ENCODE data around the gene CCDC106.

Gene CCDC106

GRCh38 chr19:55668603-55669348 lies 20.8 kb downstream of the CCDC106 start:
- CTCF ChIA-PET = interaction anchor here (0.7 to 1.9 kb wide), 3 partner anchors 9 to 244 kb away, joined by 3 to 4 read pairs (median 4); no protein-coding TSS in a partner anchor
- TF ChIP-seq CTCF (IDR thresholded peaks at IDR 0.05; ENCODE audit: insufficient read depth, low read length, missing control alignments) = no peak
- DNase-seq (ENCODE audit: low read depth, low spot score) = no peak
- no peak overlapping the region for H3K4me3 ChIP-seq (ENCODE audit: low read depth, low read length)
- POLR2A ChIA-PET = no interaction called here

- no peak for DNase-seq (ENCODE audit: low read depth, low spot score)
- H3K4me3 ChIP-seq (ENCODE audit: low read depth, low read length) = no peak overlapping the region
Observed at GRCh38 chr19:55669418-55670279, 21.6 kb downstream of the CCDC106 start.

GRCh38 chr19:55670280-55671053 lies 22.5 kb downstream of the CCDC106 start:
- H3K4me3 ChIP-seq (ENCODE audit: low read depth, low read length) = no peak overlapping the region
- POLR2A ChIA-PET = interaction anchor here (1.5 kb wide), 1 partner anchor 16 kb away, joined by 7 read pairs; the partner anchor contains the start of gene U2AF2
- CTCF ChIA-PET = interaction anchor here (0.8 to 2.4 kb wide), 7 partner anchors 12 to 43 kb away, joined by 3 to 32 read pairs (median 7); partner anchors contain the start of gene CCDC106
- no peak for DNase-seq (ENCODE audit: low read depth, low spot score)
- no peak for TF ChIP-seq CTCF (IDR thresholded peaks at IDR 0.05; ENCODE audit: insufficient read depth, low read length, missing control alignments)

More at GRCh38 chr19:55669418-55670279, 21.6 kb downstream of the CCDC106 start:
- no peak for TF ChIP-seq CTCF (IDR thresholded peaks at IDR 0.05; ENCODE audit: insufficient read depth, low read length, missing control alignments)
- ChIA-PET CTCF (interaction anchor here (1.3 kb wide), 1 partner anchor 10 kb away, joined by 4 read pairs; no protein-coding TSS in a partner anchor), POLR2A (interaction anchor here (0.6 kb wide), 1 partner anchor 423 kb away, joined by 3 read pairs; no protein-coding TSS in a partner anchor)

- no peak for TF ChIP-seq CTCF (IDR thresholded peaks at IDR 0.05; ENCODE audit: insufficient read depth, low read length, missing control alignments)
- POLR2A ChIA-PET = interaction anchor here (0.9 to 1.5 kb wide), 2 partner anchors 15 to 16 kb away, joined by 3 to 7 read pairs; partner anchors contain the start of gene U2AF2
- CTCF ChIA-PET = interaction anchor here (0.8 to 2.4 kb wide), 8 partner anchors 8 to 44 kb away, joined by 3 to 32 read pairs (median 6); partner anchors contain the start of gene CCDC106
- no peak overlapping the region for H3K4me3 ChIP-seq (ENCODE audit: low read depth, low read length)
- no peak for DNase-seq (ENCODE audit: low read depth, low spot score)
Observed at GRCh38 chr19:55671054-55671378, 23.0 kb downstream of the CCDC106 start.

- no peak overlapping the region for H3K4me3 ChIP-seq (ENCODE audit: low read depth, low read length)
- POLR2A ChIA-PET = interaction anchor here (1.5 kb wide), 1 partner anchor 18 kb away, joined by 7 read pairs; the partner anchor contains the start of gene U2AF2
- no peak for TF ChIP-seq CTCF (IDR thresholded peaks at IDR 0.05; ENCODE audit: insufficient read depth, low read length, missing control alignments)
Observed at GRCh38 chr19:55672418-55672817, 24.4 kb downstream of the CCDC106 start.

More at GRCh38 chr19:55672418-55672817, 24.4 kb downstream of the CCDC106 start:
- CTCF ChIA-PET = interaction anchor here (0.7 to 2.4 kb wide), 10 partner anchors 9 to 559 kb away, joined by 3 to 32 read pairs (median 6); partner anchors contain the start of gene CCDC106
- no peak for DNase-seq (ENCODE audit: low read depth, low spot score)

Data from AG04449 (cell line).